Measurements from ENCODE around the gene SLC6A19. TPM values are rescaled to one million over a fixed set of nuclear protein-coding genes. Genes with fewer than 3 reads are reported as not detected.

Gene SLC6A19
- total RNA-seq, 6 experiments from 2014 or later = not detected

DNA sequence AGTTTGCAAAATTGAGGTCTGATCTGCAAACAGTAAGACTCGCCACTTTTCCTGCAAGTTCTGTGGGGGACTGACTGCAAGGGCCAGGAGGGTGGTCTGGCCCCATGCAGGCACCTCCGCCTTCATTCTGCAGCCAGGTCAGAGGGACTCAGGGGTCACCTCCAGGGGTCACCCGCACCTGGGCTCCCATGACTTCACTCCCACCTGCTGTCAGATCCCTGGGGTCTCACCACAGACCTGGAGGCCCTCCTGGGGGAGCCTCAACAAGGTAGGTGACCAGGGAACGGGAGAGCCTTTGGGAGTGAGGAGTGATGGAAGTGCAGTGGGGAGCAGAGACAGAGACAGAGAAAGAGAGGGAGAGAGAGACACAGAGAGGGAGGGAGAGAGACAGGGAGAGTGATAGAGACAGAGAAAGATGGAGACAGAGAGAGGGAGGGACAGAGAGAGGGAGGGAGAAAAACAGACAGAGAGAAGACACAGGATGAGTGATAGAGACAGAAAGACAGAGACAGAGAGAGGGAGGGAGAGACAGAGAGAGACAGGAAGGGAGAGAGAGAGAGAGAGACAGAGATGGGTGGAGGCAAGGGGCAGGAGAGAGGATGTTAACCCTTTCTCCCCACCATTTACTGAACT lies 41.5 kb upstream of the SLC6A19 start:
- TF ChIP-seq, protein P1, sequence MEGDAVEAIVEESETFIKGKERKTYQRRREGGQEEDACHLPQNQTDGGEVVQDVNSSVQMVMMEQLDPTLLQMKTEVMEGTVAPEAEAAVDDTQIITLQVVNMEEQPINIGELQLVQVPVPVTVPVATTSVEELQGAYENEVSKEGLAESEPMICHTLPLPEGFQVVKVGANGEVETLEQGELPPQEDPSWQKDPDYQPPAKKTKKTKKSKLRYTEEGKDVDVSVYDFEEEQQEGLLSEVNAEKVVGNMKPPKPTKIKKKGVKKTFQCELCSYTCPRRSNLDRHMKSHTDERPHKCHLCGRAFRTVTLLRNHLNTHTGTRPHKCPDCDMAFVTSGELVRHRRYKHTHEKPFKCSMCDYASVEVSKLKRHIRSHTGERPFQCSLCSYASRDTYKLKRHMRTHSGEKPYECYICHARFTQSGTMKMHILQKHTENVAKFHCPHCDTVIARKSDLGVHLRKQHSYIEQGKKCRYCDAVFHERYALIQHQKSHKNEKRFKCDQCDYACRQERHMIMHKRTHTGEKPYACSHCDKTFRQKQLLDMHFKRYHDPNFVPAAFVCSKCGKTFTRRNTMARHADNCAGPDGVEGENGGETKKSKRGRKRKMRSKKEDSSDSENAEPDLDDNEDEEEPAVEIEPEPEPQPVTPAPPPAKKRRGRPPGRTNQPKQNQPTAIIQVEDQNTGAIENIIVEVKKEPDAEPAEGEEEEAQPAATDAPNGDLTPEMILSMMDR (IDR thresholded peaks at IDR 0.05) = no peak
- DNase-seq = no peak
- Mint-ChIP-seq H3K36me3 (ENCODE audit: low read depth) (no peaks in the 10 kb centered on the region; the same call in 1 of the 2 replicates), H3K9me3 (peaks cover 6% of the 10 kb centered on the region), H3K4me1 (ENCODE audit: low read depth) (no peaks in the 10 kb centered on the region), H3K4me3 (no peak overlapping the region), H3K27me3 (ENCODE audit: insufficient read depth) (peaks cover 21% of the 10 kb centered on the region), H3K27ac (no peak overlapping the region)

DNA sequence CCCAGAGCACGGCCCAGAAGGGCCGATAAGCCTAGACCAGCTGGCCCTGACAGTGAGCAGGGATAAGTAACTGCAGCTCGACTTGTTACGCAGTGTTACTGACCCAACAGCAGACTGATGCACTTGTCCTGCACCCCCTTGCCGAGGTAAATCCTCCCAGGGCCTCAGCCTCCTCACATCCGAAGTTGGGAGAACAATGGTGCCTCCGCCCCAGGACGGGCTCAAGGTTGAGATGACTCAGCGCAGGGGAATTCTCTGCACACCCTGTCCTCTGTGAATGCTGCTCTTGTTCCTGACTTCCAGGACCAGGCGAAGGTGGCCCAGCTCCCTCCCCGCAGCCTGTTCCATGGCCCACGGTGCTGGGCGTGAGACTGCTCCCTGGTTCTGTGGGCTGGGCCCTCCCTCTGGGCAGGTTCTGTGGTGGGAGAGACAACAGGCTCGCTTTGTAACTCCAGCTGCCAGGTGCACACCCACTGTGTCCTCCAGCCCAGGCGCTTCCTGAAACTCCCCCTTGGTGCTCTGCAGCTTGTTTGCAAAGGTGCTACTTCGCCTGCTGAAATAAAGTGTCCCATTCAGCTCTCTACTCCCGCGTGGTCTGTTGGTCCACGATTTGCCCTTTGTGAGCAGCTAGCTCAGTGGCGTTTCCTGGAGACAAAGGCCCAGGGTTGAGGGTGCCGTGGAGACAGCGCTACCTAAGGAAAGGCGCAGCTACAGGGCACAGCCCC lies 40.1 kb upstream of the SLC6A19 start:
- peaks cover 6% of the 10 kb centered on the region for H3K9me3 Mint-ChIP-seq
- DNase-seq = no peak
- no peaks in the 10 kb centered on the region; the same call in 1 of the 2 replicates for H3K36me3 Mint-ChIP-seq (ENCODE audit: low read depth)
- H3K4me1 Mint-ChIP-seq (ENCODE audit: low read depth) = no peaks in the 10 kb centered on the region
- TF ChIP-seq, protein P1 (IDR thresholded peaks at IDR 0.05) = no peak
- H3K27ac Mint-ChIP-seq = no peak overlapping the region
- H3K4me3 Mint-ChIP-seq = no peak overlapping the region
- peaks cover 20% of the 10 kb centered on the region for H3K27me3 Mint-ChIP-seq (ENCODE audit: insufficient read depth)

DNA sequence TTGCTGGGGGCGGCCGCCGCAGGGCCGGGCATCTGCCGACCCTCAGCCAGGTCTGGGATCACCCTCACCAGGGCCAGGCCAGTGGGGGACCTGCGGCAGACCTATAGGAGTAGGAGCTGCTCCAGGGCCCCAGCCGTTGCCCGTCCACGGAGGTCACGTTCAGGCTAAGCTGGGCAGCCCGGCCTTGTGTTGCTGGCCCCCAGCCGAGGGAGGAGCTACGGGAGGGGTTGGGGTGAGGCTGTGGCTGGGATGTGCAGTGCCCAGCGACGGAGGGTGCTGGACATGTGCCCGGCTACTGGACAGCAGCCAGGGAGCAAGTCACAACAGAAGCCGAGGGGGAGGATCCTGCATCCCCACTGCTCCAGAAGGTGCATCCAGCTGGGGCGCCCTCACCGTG lies 39.6 kb upstream of the SLC6A19 start:
- no peak overlapping the region for H3K27ac Mint-ChIP-seq
- TF ChIP-seq, protein P1 (IDR thresholded peaks at IDR 0.05) = no peak
- no peaks in the 10 kb centered on the region for H3K4me1 Mint-ChIP-seq (ENCODE audit: low read depth)
- no peaks in the 10 kb centered on the region; the same call in 1 of the 2 replicates for H3K36me3 Mint-ChIP-seq (ENCODE audit: low read depth)
- H3K9me3 Mint-ChIP-seq = peaks cover 6% of the 10 kb centered on the region
- H3K4me3 Mint-ChIP-seq = no peak overlapping the region
- peaks cover 20% of the 10 kb centered on the region for H3K27me3 Mint-ChIP-seq (ENCODE audit: insufficient read depth)
- no peak for DNase-seq

DNA sequence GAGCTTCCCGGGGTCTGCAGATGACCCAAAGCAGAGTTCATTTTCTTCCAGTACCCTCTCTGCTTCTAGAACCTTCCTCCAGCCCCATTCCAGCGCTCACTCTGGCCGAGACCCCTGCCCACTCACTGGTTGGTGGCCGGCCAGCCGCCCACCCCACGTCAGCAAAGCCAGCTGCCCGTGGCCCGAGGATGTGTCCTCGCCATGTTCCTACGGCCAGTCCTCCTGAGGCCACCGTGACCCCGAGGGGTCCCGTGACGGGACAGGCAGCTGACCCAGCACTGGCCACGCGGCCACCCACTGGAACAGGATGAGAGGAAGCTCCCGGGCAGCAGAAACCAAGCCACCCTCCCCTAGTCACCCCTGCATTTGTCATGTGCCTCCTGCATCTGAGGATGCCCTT lies 39.1 kb upstream of the SLC6A19 start:
- no peak for DNase-seq
- peaks cover 20% of the 10 kb centered on the region for H3K27me3 Mint-ChIP-seq (ENCODE audit: insufficient read depth)
- H3K27ac Mint-ChIP-seq = no peak overlapping the region
- H3K4me1 Mint-ChIP-seq (ENCODE audit: low read depth) = no peaks in the 10 kb centered on the region
- peaks cover 6% of the 10 kb centered on the region for H3K9me3 Mint-ChIP-seq
- TF ChIP-seq, protein P1 (IDR thresholded peaks at IDR 0.05) = no peak
- H3K36me3 Mint-ChIP-seq (ENCODE audit: low read depth) = no peaks in the 10 kb centered on the region; the same call in 1 of the 2 replicates
- H3K4me3 Mint-ChIP-seq = no peak overlapping the region

DNA sequence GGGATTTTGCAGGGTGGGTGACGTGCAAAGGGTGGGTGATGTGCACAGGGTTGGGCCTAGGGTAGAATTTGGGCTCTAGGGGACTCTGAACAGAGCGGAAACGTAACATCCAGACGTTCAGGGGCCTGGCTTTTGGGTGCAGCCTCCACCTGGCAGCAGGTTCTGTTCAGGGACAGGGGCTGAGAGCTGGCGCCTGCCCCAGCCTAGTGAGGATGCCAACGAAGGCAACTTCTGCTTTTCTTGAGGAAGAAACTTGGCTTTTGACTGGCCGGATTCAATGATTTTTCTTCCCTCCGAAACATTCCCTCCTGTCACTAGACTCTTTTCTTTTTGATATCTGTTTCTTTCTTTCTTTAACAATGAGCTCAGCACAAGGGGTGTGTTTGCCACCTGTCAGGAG lies 38.6 kb upstream of the SLC6A19 start:
- H3K9me3 Mint-ChIP-seq = peaks cover 2% of the 10 kb centered on the region
- TF ChIP-seq, protein P1 (IDR thresholded peaks at IDR 0.05) = no peak
- H3K4me3 Mint-ChIP-seq = no peak overlapping the region
- no peak for DNase-seq
- no peaks in the 10 kb centered on the region; the same call in 1 of the 2 replicates for H3K36me3 Mint-ChIP-seq (ENCODE audit: low read depth)
- no peak overlapping the region for H3K27ac Mint-ChIP-seq
- H3K4me1 Mint-ChIP-seq (ENCODE audit: low read depth) = peaks cover under 1% of the 10 kb centered on the region; the same call in 1 of the 2 replicates
- H3K27me3 Mint-ChIP-seq (ENCODE audit: insufficient read depth) = peaks cover 20% of the 10 kb centered on the region
